HG03565 (cell line): ENCODE measurements around the gene ATAD3C.
"Not testable (repeated sequence)": the region's sequence is repeated elsewhere in the genome, so short reads cannot be mapped to it uniquely, and the experiment has no call there.

Source experiments
- ATAC-seq: cut with Tn5 transposase; IDR thresholded peaks from one replicate; pipeline ENCODE4 v1.9.1; 2021; ENCODE audit warnings: mild to moderate bottlenecking, moderate library complexity; ENCODE audit not compliant: unreplicated experiment

The ATAD3C gene

DNA sequence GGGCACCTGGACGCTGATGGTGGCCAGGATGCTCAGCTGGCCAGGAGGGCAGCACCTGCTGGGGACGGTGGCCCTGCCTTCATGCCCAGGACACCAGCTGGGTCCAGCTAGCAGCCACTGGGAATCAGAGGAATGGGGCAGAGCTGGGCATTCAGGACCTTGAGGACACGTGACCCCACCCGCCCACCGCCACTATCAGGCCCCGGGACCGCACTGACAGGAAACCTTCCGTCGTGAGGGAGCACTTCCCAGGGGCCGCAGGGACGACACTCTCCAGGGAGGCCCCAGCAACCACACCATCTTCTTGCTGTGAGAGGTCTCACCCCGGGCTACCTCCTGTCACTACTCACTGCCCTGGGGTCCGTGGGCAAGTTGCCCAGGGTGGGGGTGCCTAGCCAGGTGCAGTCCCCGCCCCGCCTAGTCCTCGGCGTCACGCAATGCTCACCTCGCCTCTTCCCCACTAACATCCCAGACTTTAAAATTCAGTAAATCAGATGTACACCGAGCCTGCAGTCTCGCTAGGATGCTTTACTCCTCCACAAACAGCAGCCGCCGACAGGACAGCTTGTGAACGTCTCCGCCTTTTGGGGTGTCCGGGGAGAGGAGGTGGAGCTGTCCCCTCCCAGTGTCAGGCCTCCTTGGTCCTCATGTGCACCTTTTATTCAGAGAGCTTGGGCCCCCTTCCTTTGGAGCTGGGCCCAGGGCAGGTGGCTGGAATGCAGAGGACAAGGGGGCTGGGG is 9.1 kb upstream of the ATAD3C start:
- ATAC-seq, result no peak

DNA sequence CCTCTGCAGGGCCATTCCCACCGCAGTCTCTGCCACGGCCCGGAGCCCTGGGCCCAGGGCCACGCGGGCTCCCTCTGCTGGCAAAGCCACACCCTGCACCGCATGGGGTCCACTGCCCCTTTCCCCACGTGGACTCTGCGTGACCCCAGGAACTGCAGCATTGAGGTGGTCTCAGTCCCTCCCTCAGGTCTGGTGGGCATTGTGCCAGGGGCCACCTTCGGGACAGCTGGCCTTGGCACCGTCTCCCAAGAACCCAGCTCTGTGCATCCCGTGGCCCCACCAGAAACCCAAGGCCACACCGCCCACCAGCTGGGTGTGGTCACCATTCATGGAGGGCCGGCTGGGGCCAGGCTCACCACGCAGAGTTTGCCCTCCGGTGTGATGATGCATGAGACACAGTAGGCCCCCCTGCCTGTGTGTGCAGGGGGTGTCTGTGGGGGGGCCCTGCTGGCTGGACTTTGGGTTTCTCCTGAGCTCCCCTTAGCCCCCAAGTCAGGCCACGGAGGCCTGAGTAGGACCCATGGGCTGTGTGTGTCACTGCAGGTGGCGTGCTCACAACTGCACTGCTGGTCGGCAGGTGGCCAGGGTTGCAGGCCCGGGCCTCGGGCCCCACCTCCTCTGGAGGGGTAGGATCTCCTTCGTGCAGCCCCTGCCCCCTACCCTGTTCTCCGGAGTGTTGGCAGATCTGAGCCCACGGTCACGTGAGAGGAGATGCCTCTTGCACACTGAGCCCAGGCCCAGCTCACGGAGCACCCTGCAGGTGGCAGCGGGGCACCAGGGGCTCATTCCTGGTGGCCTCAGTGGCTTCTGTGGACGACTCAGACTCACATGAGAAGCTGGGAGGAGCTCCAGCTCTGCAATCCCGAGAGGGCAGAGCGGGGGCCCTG is 8.2 kb upstream of the ATAD3C start:
- no peak for ATAC-seq

GRCh38 chr1:1442069-1442770 is 7.3 kb upstream of the ATAD3C start:
- ATAC-seq, result no peak

DNA sequence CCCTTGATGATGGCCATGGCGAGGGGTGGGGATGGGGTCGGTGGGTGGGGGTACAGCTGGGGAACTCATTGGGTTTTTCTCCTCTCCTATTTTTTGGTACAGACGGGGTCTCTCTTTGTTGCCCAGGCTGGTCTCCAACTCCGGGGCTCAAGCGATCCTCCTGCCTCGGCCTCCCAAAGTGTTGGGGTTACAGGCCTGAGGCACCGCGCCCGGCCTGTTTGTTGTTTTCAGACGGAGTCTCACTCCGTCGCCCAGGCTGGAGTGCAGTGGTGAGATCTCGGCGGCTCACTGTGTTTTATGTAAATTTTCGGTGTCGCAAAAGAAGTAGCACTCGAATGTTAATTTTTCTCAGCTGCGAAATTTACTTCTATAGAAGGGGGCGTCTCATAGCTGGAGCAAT is 2.9 kb upstream of the ATAD3C start:
- ATAC-seq, result not testable (repeated sequence)

- ATAC-seq, result not testable (repeated sequence)
Measured at GRCh38 chr1:1450616-1451015, 1.1 kb downstream of the ATAD3C start.

DNA sequence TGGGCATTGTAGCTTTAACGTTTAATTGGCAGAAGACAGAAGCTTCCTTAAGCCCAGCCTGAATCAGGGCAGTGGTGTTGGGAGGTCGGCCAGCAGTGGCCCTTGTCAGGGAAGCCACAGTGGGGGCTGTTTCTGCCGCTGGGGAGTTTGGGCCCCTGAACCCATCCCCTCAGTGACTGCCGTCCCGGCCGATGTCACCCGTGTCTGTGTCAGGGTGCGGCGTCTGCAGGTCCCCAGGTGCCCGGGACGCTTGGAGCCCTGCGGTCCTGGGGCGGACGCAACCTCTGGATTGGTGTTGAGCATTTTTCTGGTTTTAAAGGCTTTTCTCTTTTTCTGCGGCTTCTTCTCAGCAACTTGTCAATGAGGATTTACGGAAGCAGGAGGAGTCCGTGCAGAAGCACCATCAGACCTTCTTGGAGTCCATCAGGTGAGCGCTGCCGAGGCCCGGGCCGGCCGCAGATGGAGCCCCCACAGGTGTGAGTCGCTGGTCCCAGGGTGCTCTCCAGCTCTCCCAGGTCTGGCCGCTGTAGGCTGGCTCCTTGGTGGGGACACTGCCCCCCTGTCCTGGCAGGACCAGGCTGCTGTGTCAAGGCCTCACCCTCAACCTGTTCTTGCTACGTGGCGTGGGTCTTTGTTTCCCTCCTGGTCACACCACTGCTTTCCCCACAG is 2.3 kb downstream of the ATAD3C start:
- ATAC-seq, result no peak

GRCh38 chr1:1452365-1452739 is 2.9 kb downstream of the ATAD3C start:
- ATAC-seq, result not testable (repeated sequence)

- ATAC-seq, result no peak
Measured at GRCh38 chr1:1452882-1453281, 3.4 kb downstream of the ATAD3C start.

GRCh38 chr1:1454286-1455056 is 5.0 kb downstream of the ATAD3C start:
- not testable (repeated sequence) for ATAC-seq

- no peak for ATAC-seq
Measured at GRCh38 chr1:1455366-1455884, 5.9 kb downstream of the ATAD3C start.

DNA sequence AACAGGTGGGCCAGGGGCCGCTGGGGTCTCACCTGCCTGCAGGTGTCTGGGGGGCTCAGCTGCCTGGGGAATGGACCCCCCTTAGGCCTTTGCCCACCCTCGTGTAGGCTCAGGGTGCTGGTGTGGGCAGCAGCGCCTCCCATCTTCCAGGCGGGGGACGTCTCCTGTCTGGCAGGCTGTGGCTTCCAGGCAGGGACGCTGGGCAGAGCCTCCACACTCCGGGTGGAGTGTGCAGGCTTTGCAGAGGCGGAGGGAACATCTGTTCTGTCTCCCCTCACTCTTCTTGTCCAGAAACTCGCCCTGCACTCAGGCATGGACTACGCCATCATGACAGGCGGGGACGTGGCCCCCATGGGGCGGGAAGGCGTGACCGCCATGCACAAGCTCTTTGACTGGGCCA is 6.4 kb downstream of the ATAD3C start:
- ATAC-seq, result not testable (repeated sequence)

DNA sequence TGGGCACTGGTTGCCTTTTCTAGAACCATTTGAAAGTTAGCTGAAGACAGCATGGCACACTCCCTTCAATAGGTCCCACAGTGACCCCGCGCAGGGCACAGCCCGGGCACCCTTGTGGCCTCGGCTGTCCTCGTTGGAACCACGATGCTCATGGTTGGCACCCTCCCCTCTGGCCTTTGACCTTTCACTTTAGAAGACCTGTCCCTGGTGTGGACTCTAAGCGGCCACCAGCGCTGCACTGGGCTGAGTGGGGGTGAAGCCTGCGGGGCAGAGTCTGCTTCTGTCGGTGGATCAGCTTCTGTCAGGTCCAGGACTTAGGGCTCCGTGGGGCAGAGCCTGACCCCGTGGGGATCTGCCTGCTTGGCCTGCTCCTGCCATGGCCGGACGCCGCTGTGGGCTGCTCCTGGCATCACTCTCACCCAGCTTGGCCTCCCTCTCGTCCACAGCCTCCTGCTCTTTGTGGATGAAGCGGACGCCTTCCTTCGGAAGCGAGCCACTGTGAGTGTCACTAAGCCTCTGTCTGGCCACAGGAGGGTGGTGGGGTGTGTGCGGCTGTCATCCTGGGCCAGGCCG is 7.3 kb downstream of the ATAD3C start:
- not testable (repeated sequence) for ATAC-seq

- ATAC-seq, result not testable (repeated sequence)
Measured at GRCh38 chr1:1459156-1459555, 9.7 kb downstream of the ATAD3C start.

GRCh38 chr1:1459711-1460110 is 10.2 kb downstream of the ATAD3C start:
- ATAC-seq, result not testable (repeated sequence)

GRCh38 chr1:1460540-1461130 is 11.1 kb downstream of the ATAD3C start:
- no peak for ATAC-seq

DNA sequence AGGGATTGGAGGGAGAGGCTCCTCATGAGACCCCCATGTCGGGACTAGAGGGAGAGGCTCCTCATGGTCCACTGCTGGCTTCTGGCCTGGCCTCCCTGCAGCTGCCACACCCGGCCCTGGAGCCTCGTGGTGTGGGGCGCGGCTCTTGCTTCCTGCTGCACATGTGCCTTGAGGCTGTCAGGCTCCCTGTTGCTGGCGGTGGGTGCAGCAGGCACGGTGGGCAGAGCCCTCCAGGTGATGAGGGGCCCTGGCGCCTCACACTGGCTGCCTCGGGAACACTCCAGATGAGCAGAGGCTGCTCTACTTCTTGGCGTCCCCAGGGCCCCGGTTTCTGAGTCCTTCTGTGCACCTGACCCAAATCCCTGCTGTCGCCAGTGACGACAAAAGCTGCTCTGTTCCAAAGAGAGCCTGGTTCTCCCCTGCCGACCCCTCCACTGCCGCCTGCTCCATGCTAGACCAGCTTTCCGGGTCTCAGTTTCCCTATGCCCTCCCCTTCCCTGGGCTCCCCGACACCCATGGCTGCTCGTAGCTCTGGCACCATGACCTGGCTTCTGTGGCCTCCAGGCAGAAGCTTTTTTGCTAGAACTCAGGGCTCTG is 12.3 kb downstream of the ATAD3C start:
- no peak for ATAC-seq

DNA sequence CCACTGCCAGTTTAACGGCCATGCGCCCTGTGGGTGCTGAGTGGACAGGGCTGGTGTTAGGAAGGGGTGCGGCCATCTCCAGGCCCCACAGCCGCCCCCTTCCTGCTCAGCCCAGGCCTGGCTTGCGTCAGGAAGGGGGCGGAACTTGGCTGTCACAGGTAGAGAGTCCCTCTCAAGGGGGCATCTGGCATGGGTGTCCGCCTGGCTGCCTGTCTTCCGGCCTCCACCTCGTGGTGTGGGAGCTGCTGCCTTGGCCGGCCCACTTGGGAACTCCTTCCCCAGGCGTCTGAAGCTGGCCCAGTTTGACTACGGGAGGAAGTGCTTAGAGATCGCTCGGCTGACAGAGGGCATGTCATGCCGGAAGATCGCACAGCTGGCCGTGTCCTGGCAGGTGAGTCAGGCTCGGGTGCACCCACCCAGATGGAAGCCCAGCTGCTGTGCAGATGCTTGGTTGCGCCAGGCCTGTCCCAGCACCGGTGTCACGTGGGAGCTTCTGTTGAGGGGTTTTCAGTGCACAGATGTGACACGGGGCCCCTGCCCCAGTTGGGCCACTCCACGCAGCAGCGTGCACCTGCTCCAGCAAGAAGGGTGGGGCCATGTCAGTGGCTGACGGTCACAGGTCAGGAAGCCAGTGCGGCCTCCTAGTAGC is 13.0 kb downstream of the ATAD3C start:
- no peak for ATAC-seq

GRCh38 chr1:1463312-1463711 is 13.8 kb downstream of the ATAD3C start:
- ATAC-seq, result no peak
